Skeletal muscle tissue (tissue), 4 donors: ENCODE measurements around the gene MSL2. TPM values are rescaled to one million over a fixed set of nuclear protein-coding genes. Genes with fewer than 3 reads are reported as not detected.
A peak's percentile ranks its signal among the peaks of the same experiment; 100 is the strongest.
"Not testable (repeated sequence)": the region's sequence is repeated elsewhere in the genome, so short reads cannot be mapped to it uniquely, and the experiment has no call there.

Experiments used
- H3K27ac ChIP-seq: one replicate; pipeline ENCODE4 v1.7.0; 2013; ENCODE audit warnings: mild to moderate bottlenecking, low read depth, low read length, inconsistent platforms
- H3K27me3 ChIP-seq, 3 donors: one replicate each; pipeline ENCODE4 v1.7.0; 2013; ENCODE audit warnings: low read length in 3 of 3; ENCODE audit not compliant: control insufficient read depth in 3 of 3, insufficient read depth in 3 of 3
- H3K36me3 ChIP-seq, 3 donors: one replicate each; pipeline ENCODE4 v1.7.0; 2013; ENCODE audit warnings: low read length in 3 of 3; ENCODE audit not compliant: control insufficient read depth in 3 of 3, insufficient read depth in 3 of 3
- H3K4me1 ChIP-seq, 3 donors: one replicate each; pipeline ENCODE4 v1.7.0; 2013; ENCODE audit warnings: low read length in 3 of 3, mild to moderate bottlenecking in 3 of 3; ENCODE audit not compliant: control insufficient read depth in 3 of 3, insufficient read depth in 3 of 3
- H3K4me3 ChIP-seq, 3 donors: one replicate each; pipeline ENCODE4 v1.7.0; 2013; ENCODE audit warnings: low read length in 3 of 3
- H3K9ac ChIP-seq, 3 donors: one replicate each; pipeline ENCODE4 v1.7.0; 2013; ENCODE audit warnings: low read length in 3 of 3, mild to moderate bottlenecking in 3 of 3, moderate library complexity in 2 of 3, low read depth in 1 of 3
- H3K9me3 ChIP-seq, 3 donors: one replicate each; pipeline ENCODE4 v1.7.0; 2013; ENCODE audit warnings: low read length in 3 of 3; ENCODE audit not compliant: control insufficient read depth in 3 of 3
- total RNA-seq: library from RNA; depleted of rRNA; stranded (reverse); fragments of >200 nt; gene quantifications from one replicate; pipeline ENCODE4 v1.2.3, GENCODE V29; 2014
- donor health status: Osteomylitis.

MSL2 gene
- total RNA-seq, 1 donor from 2014 or later: 16.2 TPM

DNA sequence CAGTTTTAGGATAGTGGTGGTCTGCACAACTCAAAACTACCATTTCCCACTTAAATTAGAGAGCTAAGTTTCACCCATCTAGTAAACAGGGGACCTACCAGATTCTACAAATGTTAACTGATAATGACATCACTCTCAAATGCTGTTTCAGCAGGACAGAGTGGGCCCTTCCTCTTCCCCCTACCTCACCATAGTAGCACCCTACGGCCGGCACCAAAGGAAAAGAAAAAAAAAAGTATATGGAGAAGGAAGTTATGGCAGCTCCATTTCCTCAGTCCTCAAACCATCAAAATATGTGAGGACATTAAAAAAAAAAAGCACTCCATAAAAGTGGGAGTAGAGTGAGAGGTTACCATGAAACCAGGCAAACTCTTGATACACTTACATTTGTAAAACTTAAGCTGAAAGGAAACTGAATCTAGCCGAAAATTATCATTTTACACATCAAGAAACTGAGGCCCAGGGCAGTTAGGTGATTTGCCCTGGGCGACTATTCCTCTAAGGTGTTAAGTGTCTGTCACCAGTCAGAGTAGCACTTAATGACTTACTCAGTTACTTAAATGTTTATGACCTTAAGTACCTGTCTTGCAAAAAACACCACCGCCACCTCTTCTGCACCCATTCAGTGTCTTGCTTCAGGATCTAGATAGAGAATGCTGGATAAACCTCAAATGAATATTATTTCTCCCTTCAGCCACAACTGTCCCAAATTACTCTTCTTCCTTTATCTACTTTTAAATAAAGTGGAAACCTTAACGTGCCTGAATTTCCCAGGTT is 2.7 kb downstream of the MSL2 start:
- Histone ChIP-seq H3K27me3 (no peaks in the 10 kb centered on the region), H3K36me3 (no peaks in the 10 kb centered on the region), H3K27ac (peak overlapping the region; percentile 99), H3K9ac (peak overlapping the region; percentile 92 to 99 (median 98)), H3K4me3 (peak overlapping the region; percentile 85 to 97 (median 94)), H3K4me1 (peaks cover 26 to 42% (median 30%) of the 10 kb centered on the region in 3 donors), H3K9me3 (no peaks in the 10 kb centered on the region)

DNA sequence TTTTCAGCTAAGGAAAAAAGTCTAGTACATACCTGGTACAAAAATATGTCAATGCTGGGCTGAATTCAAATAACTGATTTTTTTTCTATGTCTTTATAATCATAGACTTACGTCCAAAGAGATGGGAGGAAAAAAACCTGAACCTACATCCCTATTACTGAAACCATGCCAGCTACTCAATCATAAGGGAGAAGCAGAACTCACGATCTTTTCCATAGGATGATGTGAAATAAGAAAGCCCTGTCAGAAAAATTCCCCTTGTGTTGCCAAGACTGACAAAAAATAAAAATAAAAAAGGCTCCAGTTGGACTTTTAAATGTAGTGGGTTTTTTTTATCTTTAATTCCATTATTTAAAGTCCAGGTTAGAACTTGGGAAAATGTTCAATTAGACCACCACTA is 3.3 kb downstream of the MSL2 start:
- Histone ChIP-seq H3K9ac (peak overlapping the region; percentile 92 to 99 (median 98)), H3K27me3 (no peaks in the 10 kb centered on the region), H3K36me3 (no peaks in the 10 kb centered on the region), H3K9me3 (no peaks in the 10 kb centered on the region), H3K4me3 (peak overlapping the region; percentile 85 to 97 (median 94)), H3K4me1 (peaks cover 28 to 44% (median 36%) of the 10 kb centered on the region in 3 donors), H3K27ac (no peak overlapping the region)

GRCh38 chr3:136192195-136192594 is 3.9 kb downstream of the MSL2 start:
- peaks cover 26 to 42% (median 33%) of the 10 kb centered on the region in 3 donors for H3K4me1 ChIP-seq
- not testable (repeated sequence) for H3K27ac ChIP-seq
- H3K4me3 ChIP-seq: peak overlapping the region; percentile 9 to 97 (median 41)

GRCh38 chr3:136189859-136190617 is 6.1 kb downstream of the MSL2 start:
- H3K27me3 ChIP-seq: no peaks in the 10 kb centered on the region
- no peak overlapping the region for H3K4me3 ChIP-seq
- H3K9ac ChIP-seq: no peak overlapping the region
- H3K27ac ChIP-seq: no peak overlapping the region
- no peaks in the 10 kb centered on the region for H3K9me3 ChIP-seq
- H3K36me3 ChIP-seq: no peaks in the 10 kb centered on the region
- H3K4me1 ChIP-seq: peaks cover 35 to 45% (median 37%) of the 10 kb centered on the region in 3 donors

More at GRCh38 chr3:136192195-136192594, 3.9 kb downstream of the MSL2 start:
- peak overlapping the region in 2 of 3 donors; percentile 20 to 99 for H3K9ac ChIP-seq
- not testable (repeated sequence) for H3K36me3 ChIP-seq, H3K9me3 ChIP-seq, H3K27me3 ChIP-seq

- Histone ChIP-seq H3K9me3 (no peaks in the 10 kb centered on the region), H3K36me3 (no peaks in the 10 kb centered on the region), H3K4me1 (peaks cover 35 to 45% (median 37%) of the 10 kb centered on the region in 3 donors)
Observed at GRCh38 chr3:136189043-136189442, 7.1 kb downstream of the MSL2 start.

DNA sequence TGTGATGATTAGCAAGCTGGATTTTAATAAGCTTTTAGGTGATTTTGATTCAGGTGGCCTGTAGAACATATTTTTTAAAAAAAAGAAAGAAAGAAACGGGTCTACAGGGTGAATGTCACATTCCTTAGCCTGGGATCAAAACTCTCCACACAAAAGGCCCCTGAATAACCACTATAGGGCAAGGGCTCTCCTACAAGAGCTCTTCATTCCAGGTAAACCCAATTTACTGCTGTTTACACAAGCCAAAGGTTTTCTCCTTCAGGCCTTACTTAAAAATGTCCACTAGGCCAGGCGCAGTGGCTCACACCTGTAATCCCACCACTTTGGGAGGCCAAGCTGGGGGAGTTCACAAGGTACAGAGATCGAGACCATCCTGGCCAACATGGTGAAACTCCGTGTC is 8.3 kb downstream of the MSL2 start:
- peaks cover 35 to 40% (median 39%) of the 10 kb centered on the region in 3 donors for H3K4me1 ChIP-seq

More at GRCh38 chr3:136189043-136189442, 7.1 kb downstream of the MSL2 start:
- no peak overlapping the region for H3K9ac ChIP-seq
- no peak overlapping the region for H3K4me3 ChIP-seq
- no peaks in the 10 kb centered on the region for H3K27me3 ChIP-seq
- no peak overlapping the region for H3K27ac ChIP-seq

GRCh38 chr3:136186846-136187245 is 9.3 kb downstream of the MSL2 start:
- H3K36me3 ChIP-seq: no peaks in the 10 kb centered on the region
- H3K27me3 ChIP-seq: no peaks in the 10 kb centered on the region
- peaks cover 30 to 42% (median 40%) of the 10 kb centered on the region in 3 donors for H3K4me1 ChIP-seq
- no peak overlapping the region for H3K9ac ChIP-seq
- no peak overlapping the region for H3K27ac ChIP-seq
- no peaks in the 10 kb centered on the region for H3K9me3 ChIP-seq
- no peak overlapping the region for H3K4me3 ChIP-seq

More for the DNA sequence above, 8.3 kb downstream of the MSL2 start:
- H3K36me3 ChIP-seq: no peaks in the 10 kb centered on the region
- H3K27ac ChIP-seq: no peak overlapping the region
- H3K4me3 ChIP-seq: no peak overlapping the region
- H3K9ac ChIP-seq: peak overlapping the region in 1 of 3 donors; percentile 28
- no peaks in the 10 kb centered on the region for H3K9me3 ChIP-seq
- H3K27me3 ChIP-seq: no peaks in the 10 kb centered on the region

GRCh38 chr3:136186344-136186743 is 9.8 kb downstream of the MSL2 start:
- H3K9ac ChIP-seq: peak overlapping the region in 1 of 3 donors; percentile 25
- H3K27ac ChIP-seq: no peak overlapping the region
- H3K9me3 ChIP-seq: no peaks in the 10 kb centered on the region
- H3K27me3 ChIP-seq: no peaks in the 10 kb centered on the region
- peaks cover 25 to 37% (median 35%) of the 10 kb centered on the region in 3 donors for H3K4me1 ChIP-seq
- H3K36me3 ChIP-seq: no peaks in the 10 kb centered on the region
- H3K4me3 ChIP-seq: no peak overlapping the region

GRCh38 chr3:136184703-136185102 is 11.4 kb downstream of the MSL2 start:
- H3K4me1 ChIP-seq: peaks cover 24 to 32% (median 24%) of the 10 kb centered on the region in 3 donors
- H3K36me3 ChIP-seq: no peaks in the 10 kb centered on the region
- no peaks in the 10 kb centered on the region for H3K27me3 ChIP-seq
- H3K27ac ChIP-seq: no peak overlapping the region
- no peaks in the 10 kb centered on the region for H3K9me3 ChIP-seq
- H3K4me3 ChIP-seq: no peak overlapping the region
- H3K9ac ChIP-seq: no peak overlapping the region

DNA sequence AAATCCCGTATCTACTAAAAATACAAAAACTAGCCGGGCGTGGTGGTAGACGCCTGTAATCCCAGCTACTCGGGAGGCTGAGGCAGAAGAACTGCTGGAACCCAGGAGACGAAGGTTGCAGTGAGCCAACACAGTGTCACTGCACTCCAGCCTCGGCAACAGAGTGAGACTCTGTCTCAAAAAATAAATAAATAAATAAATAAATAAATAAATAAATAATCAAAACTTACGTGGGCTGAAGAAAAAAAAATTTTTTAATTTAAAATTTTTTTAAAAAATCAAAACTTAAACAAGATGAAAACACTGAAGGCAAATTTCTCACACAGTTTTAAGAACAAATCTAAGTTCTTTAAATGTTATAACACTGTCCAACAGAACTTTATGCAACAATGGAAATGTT is 14.4 kb downstream of the MSL2 start:
- Histone ChIP-seq H3K9me3 (no peaks in the 10 kb centered on the region), H3K36me3 (no peaks in the 10 kb centered on the region), H3K9ac (no peak overlapping the region), H3K27me3 (no peaks in the 10 kb centered on the region), H3K27ac (no peak overlapping the region), H3K4me3 (no peak overlapping the region), H3K4me1 (peaks cover 11 to 30% (median 15%) of the 10 kb centered on the region in 3 donors)
